Activated CD8-positive, alpha-beta T cell treated with anti-CD3 and anti-CD28 coated beads, Interleukin-2, amount 10 ng/mL, durations not matched to agents 7 days and 5 days (primary cell): ENCODE results near the gene CALCR. TPM values are rescaled to one million over a fixed set of nuclear protein-coding genes. Genes with fewer than 3 reads are reported as not detected.
"Not testable (repeated sequence)": the region's sequence is repeated elsewhere in the genome, so short reads cannot be mapped to it uniquely, and the experiment has no call there.

ENCODE experiments used
- ATAC-seq: fragments of 150-1000 bp; cut with Tn5 transposase; one replicate; pipeline ENCODE4 v1.10.0; 2021; ENCODE audit warnings: moderate library complexity
- CTCF ChIA-PET: fragments of 350-600 bp; sonication (Branson Sonifier 250); formaldehyde crosslinking; loops from one replicate; lab custom pipeline; 2021; ENCODE audit warnings: antibody characterized with exemption; lab: Charles Lee
- POLR2A ChIA-PET: fragments of 350-600 bp; sonication (Branson Sonifier 250); formaldehyde crosslinking; loops from one replicate; lab custom pipeline; 2021; ENCODE audit warnings: antibody characterized with exemption; lab: Charles Lee
- DNase-seq: peaks from one replicate; pipeline ENCODE4 v3.0.0-alpha.2; 2020
- H3K27ac Mint-ChIP-seq: one replicate; pipeline ENCODE4 v1.8.0; 2021; ENCODE audit warnings: mild to moderate bottlenecking, mixed read lengths
- H3K27me3 Mint-ChIP-seq: one replicate; pipeline ENCODE4 v1.8.0; 2021; ENCODE audit warnings: low read depth, mixed read lengths
- H3K36me3 Mint-ChIP-seq: one replicate; pipeline ENCODE4 v1.8.0; 2021; ENCODE audit warnings: low read depth, mixed read lengths
- H3K4me1 Mint-ChIP-seq: one replicate; pipeline ENCODE4 v1.8.0; 2021; ENCODE audit warnings: low read depth, mixed read lengths
- H3K4me3 Mint-ChIP-seq: one replicate; pipeline ENCODE4 v1.8.0; 2021; ENCODE audit warnings: mild to moderate bottlenecking, mixed read lengths
- H3K9me3 Mint-ChIP-seq: one replicate; pipeline ENCODE4 v1.8.0; 2022; ENCODE audit warnings: mixed read lengths; ENCODE audit not compliant: insufficient read depth
- total RNA-seq, 2 experiments: library from RNA; stranded (reverse); gene quantifications; one replicate each; pipeline ENCODE4 v1.2.3, GENCODE V29; 2021

CALCR gene
- total RNA-seq, 2 experiments from 2014 or later: not detected

DNA sequence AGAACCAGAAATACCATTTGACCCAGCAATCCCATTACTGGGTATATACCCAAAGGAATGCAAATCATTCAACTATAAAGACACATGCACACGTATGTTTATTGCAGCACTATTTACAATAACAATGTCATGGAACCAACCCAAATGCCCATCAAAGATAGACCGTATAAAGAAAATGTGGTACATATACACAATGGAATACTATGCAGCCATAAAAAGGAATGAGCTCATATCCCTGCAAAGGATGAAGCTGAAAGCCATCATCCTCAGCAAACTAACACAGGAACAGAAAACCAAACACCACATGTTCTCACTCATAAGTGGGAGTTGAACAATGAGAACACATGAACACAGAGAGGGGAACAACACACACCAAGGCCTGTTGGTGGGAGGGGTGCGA lies 82.7 kb downstream of the CALCR start:
- H3K4me1 Mint-ChIP-seq, ATAC-seq, H3K4me3 Mint-ChIP-seq, H3K27ac Mint-ChIP-seq, CTCF ChIA-PET, DNase-seq, H3K36me3 Mint-ChIP-seq, POLR2A ChIA-PET, H3K27me3 Mint-ChIP-seq, H3K9me3 Mint-ChIP-seq: not testable (repeated sequence)

- Mint-ChIP-seq H3K4me3 (no peak overlapping the region), H3K36me3 (no peaks in the 10 kb centered on the region), H3K4me1 (no peaks in the 10 kb centered on the region), H3K9me3 (no peaks in the 10 kb centered on the region), H3K27me3 (peaks cover 5% of the 10 kb centered on the region), H3K27ac (no peak overlapping the region)
- ChIA-PET CTCF (no interaction called here), POLR2A (no interaction called here)
- ATAC-seq (no peak), DNase-seq (no peak)
Measured at GRCh38 chr7:93476491-93477344, 97.8 kb downstream of the CALCR start.

- H3K27ac Mint-ChIP-seq: no peak overlapping the region
- ChIA-PET CTCF (no interaction called here), POLR2A (no interaction called here)
Measured at GRCh38 chr7:93475811-93476210, 98.7 kb downstream of the CALCR start.

GRCh38 chr7:93471456-93471855 lies 103.1 kb downstream of the CALCR start:
- ChIA-PET POLR2A (no interaction called here), CTCF (no interaction called here)
- DNase-seq (no peak), ATAC-seq (no peak)
- Mint-ChIP-seq H3K27ac (no peak overlapping the region), H3K27me3 (peaks cover 2% of the 10 kb centered on the region), H3K36me3 (no peaks in the 10 kb centered on the region), H3K9me3 (no peaks in the 10 kb centered on the region), H3K4me1 (no peaks in the 10 kb centered on the region), H3K4me3 (no peak overlapping the region)

More at GRCh38 chr7:93475811-93476210, 98.7 kb downstream of the CALCR start:
- H3K27me3 Mint-ChIP-seq: peaks cover 5% of the 10 kb centered on the region
- H3K4me3 Mint-ChIP-seq: no peak overlapping the region
- no peaks in the 10 kb centered on the region for H3K4me1 Mint-ChIP-seq
- DNase-seq (no peak), ATAC-seq (no peak)
- H3K36me3 Mint-ChIP-seq: no peaks in the 10 kb centered on the region
- H3K9me3 Mint-ChIP-seq: no peaks in the 10 kb centered on the region

DNA sequence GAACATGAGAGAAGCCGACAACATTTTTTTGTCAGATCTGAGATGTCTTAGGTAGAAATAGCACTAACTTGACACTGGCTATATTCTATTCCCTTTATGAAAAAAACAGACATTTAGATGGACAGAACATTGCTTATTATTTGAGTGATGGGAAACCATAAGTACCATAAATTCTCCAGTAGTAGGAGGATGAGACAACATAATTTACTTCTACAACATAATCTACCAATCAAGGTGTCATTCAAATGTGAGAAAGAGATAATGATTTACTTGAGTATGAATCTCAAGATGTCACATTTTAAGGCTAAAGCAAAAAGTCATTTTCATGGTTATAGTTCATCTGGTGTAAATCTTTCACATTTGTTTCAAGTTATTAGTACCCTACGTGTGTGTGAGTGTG lies 110.8 kb downstream of the CALCR start:
- H3K27me3 Mint-ChIP-seq: peaks cover 5% of the 10 kb centered on the region
- ChIA-PET CTCF (no interaction called here), POLR2A (no interaction called here)
- ATAC-seq (no peak), DNase-seq (no peak)
- no peak overlapping the region for H3K27ac Mint-ChIP-seq
- H3K4me1 Mint-ChIP-seq: no peaks in the 10 kb centered on the region
- H3K36me3 Mint-ChIP-seq: no peaks in the 10 kb centered on the region
- no peak overlapping the region for H3K4me3 Mint-ChIP-seq
- H3K9me3 Mint-ChIP-seq: no peaks in the 10 kb centered on the region

- H3K9me3 Mint-ChIP-seq: no peaks in the 10 kb centered on the region
- ATAC-seq: no peak
- POLR2A ChIA-PET: no interaction called here
- peaks cover 2% of the 10 kb centered on the region for H3K27me3 Mint-ChIP-seq
- no peaks in the 10 kb centered on the region for H3K36me3 Mint-ChIP-seq
- CTCF ChIA-PET: no interaction called here
- no peak overlapping the region for H3K27ac Mint-ChIP-seq
- no peak for DNase-seq
- no peaks in the 10 kb centered on the region for H3K4me1 Mint-ChIP-seq
- no peak overlapping the region for H3K4me3 Mint-ChIP-seq
Measured at GRCh38 chr7:93461350-93461749, 113.2 kb downstream of the CALCR start.

DNA sequence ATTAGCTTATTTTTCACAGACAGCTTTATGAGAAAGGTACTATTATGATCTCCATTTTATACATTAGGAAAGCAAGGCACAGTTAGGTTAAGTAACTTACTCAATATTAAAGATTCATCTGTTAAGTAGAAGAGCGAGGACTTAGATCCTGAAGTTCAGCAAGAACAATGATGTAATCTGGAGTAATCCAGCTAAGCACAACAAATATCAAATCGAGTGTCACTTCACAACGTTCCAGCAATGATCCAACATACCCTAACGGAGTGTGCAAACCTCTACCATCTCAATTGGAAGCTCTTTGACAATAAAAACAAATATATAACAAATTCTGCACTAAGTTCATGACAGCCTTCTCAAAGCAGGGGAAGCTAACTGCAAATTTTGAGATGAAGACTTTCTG lies 121.3 kb downstream of the CALCR start:
- peaks cover 13% of the 10 kb centered on the region for H3K27me3 Mint-ChIP-seq
- CTCF ChIA-PET: interaction anchor here (3.0 kb wide), 1 partner anchor 10 kb away, joined by 11 read pairs; no protein-coding TSS in a partner anchor
- H3K27ac Mint-ChIP-seq: no peak overlapping the region
- ATAC-seq: no peak
- no peaks in the 10 kb centered on the region for H3K36me3 Mint-ChIP-seq
- no peak for DNase-seq
- H3K9me3 Mint-ChIP-seq: no peaks in the 10 kb centered on the region
- H3K4me1 Mint-ChIP-seq: no peaks in the 10 kb centered on the region
- POLR2A ChIA-PET: no interaction called here
- H3K4me3 Mint-ChIP-seq: no peak overlapping the region

DNA sequence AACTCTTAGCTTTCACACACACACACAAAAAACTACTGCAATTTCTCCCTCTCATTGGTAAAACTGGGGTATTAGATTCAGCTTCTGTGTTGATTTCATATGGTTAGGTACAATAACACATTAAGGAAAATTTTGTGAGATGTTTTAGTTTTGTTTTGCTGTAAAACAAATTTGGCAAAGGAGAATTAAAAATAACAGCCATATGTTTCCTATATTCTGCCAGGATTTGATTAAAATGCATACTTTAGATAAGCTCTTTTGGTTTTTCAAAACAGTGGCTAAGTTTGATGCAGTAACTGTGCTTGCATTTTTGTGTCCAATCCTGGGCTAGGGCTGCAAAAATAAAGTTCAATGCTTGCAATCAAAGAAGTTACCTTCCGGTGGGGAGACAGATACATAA lies 126.3 kb downstream of the CALCR start:
- H3K4me1 Mint-ChIP-seq: no peaks in the 10 kb centered on the region
- no peak for ATAC-seq
- CTCF ChIA-PET: interaction anchor here (1.0 kb wide), 1 partner anchor 11 kb away, joined by 3 read pairs; no protein-coding TSS in a partner anchor
- no peak overlapping the region for H3K27ac Mint-ChIP-seq
- no peaks in the 10 kb centered on the region for H3K36me3 Mint-ChIP-seq
- no peak for DNase-seq
- no peak overlapping the region for H3K4me3 Mint-ChIP-seq
- H3K27me3 Mint-ChIP-seq: peaks cover 20% of the 10 kb centered on the region
- no peaks in the 10 kb centered on the region for H3K9me3 Mint-ChIP-seq
- POLR2A ChIA-PET: no interaction called here

DNA sequence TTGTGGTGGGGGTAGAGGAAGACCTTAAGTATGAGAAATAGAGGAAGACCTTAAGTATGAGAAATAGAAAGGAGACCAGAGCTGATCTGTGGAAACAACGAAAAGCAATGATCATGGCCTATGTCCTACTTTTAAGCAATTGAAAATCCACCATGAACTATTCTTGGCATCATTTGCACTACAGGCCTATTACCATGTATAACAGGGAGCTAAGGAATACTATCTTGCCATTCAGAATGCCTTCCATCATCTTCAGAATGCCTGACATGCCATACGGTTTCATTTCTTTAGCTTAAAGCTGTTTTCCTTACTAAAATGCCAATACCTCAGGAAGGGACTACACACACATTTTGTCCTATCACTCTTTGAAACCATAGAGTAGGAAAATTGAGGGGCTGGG lies 127.0 kb downstream of the CALCR start:
- no peak overlapping the region for H3K27ac Mint-ChIP-seq
- CTCF ChIA-PET: interaction anchor here (1.0 kb wide), 1 partner anchor 10 kb away, joined by 3 read pairs; no protein-coding TSS in a partner anchor
- ATAC-seq: no peak
- H3K4me1 Mint-ChIP-seq: no peaks in the 10 kb centered on the region
- H3K4me3 Mint-ChIP-seq: no peak overlapping the region
- no peaks in the 10 kb centered on the region for H3K9me3 Mint-ChIP-seq
- no peaks in the 10 kb centered on the region for H3K36me3 Mint-ChIP-seq
- POLR2A ChIA-PET: no interaction called here
- no peak for DNase-seq
- H3K27me3 Mint-ChIP-seq: peaks cover 17% of the 10 kb centered on the region

DNA sequence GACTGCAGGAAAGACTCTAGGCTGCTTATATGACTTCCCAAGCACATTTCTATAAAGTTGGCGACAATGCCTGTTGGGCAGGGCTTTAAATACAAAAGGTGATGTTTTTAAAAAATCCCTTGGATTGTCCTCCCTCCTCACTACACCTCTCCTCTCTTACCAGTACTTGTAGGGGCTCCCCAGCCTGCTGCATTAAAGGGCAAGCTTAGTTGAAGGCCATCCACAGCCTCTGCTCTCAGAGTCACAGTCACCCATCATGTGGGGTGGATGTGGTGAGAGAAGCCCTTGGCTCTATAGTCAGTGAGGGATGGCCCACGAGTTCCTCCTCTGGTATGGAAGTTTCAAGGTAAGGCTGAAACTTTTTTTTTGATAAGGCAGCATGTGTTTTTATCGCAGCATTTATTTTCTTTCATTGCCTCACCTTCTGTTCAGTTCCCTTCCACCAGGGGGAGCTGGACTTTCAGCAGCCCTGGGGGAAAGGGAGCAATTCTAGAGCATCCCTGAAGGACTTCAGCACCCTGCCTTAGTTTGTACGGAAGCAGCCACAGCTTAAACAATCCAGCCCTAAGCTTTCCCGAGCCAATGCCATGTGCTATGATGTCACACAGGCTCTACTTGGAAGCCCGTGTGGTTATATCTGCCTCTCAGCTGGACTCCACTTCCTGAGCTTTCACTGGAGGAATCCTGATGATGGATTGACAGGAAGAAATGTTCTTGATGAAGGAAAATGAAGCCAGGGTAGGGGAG lies 131.9 kb downstream of the CALCR start:
- no peak overlapping the region for H3K27ac Mint-ChIP-seq
- no peaks in the 10 kb centered on the region for H3K36me3 Mint-ChIP-seq
- peak; percentile 48 for DNase-seq
- ATAC-seq: peak; percentile 64
- H3K4me3 Mint-ChIP-seq: no peak overlapping the region
- peaks cover 6% of the 10 kb centered on the region for H3K27me3 Mint-ChIP-seq
- ChIA-PET CTCF (interaction anchor here (0.8 to 2.2 kb wide), 12 partner anchors 11 to 210 kb away, joined by 3 to 15 read pairs (median 4); partner anchors contain the start of gene VPS50), POLR2A (no interaction called here)
- no peaks in the 10 kb centered on the region for H3K9me3 Mint-ChIP-seq
- H3K4me1 Mint-ChIP-seq: no peaks in the 10 kb centered on the region

DNA sequence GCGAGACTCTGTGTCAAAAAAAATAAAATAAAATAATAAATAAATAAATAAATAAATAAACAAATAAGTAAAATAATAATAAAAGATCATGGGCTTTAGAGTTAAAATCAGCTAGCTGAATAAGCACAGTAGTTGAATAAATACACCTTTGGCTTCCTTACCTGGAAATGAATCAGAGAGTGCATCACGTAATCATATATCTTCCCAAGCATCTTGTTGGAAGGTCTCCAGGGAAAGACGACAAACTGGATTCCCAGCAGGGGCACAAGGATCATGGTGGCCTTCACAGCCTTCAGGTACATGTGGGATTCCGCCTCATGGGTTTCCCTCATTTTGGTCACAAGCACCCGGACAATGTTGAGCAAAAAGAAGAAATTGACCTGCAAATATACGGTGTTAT lies 138.7 kb downstream of the CALCR start:
- no peak for ATAC-seq
- peaks cover 14% of the 10 kb centered on the region for H3K4me1 Mint-ChIP-seq
- CTCF ChIA-PET: no interaction called here
- DNase-seq: no peak
- H3K27ac Mint-ChIP-seq: no peak overlapping the region
- no peak overlapping the region for H3K4me3 Mint-ChIP-seq
- POLR2A ChIA-PET: no interaction called here
- H3K27me3 Mint-ChIP-seq: no peaks in the 10 kb centered on the region
- H3K36me3 Mint-ChIP-seq: peaks cover 2% of the 10 kb centered on the region
- H3K9me3 Mint-ChIP-seq: no peaks in the 10 kb centered on the region

- H3K9me3 Mint-ChIP-seq: no peaks in the 10 kb centered on the region
- ChIA-PET POLR2A (no interaction called here), CTCF (interaction anchor here (3.4 kb wide), 1 partner anchor 11 kb away, joined by 15 read pairs; no protein-coding TSS in a partner anchor)
- H3K27ac Mint-ChIP-seq: no peak overlapping the region
- H3K4me1 Mint-ChIP-seq: peaks cover 24% of the 10 kb centered on the region
- H3K27me3 Mint-ChIP-seq: no peaks in the 10 kb centered on the region
- DNase-seq (no peak), ATAC-seq (no peak)
- H3K4me3 Mint-ChIP-seq: no peak overlapping the region
- H3K36me3 Mint-ChIP-seq: peaks cover 3% of the 10 kb centered on the region
Measured at GRCh38 chr7:93432130-93432529, 142.4 kb downstream of the CALCR start.
